Activated CD4-positive, alpha-beta T cell treated with anti-CD3 and anti-CD28 coated beads, Interleukin-2, amount 50 U/mL, for 24 hours (primary cell): ENCODE measurements around the gene FOXO3.
"Not testable (repeated sequence)": the region's sequence is repeated elsewhere in the genome, so short reads cannot be mapped to it uniquely, and the experiment has no call there.

Experiments used
- DNase-seq, 2 donors: peaks; one replicate each; pipeline ENCODE4 v3.0.0-alpha.2; 2020; ENCODE audit warnings: low read depth in 1 of 2, low spot score in 1 of 2

FOXO3 gene

DNA sequence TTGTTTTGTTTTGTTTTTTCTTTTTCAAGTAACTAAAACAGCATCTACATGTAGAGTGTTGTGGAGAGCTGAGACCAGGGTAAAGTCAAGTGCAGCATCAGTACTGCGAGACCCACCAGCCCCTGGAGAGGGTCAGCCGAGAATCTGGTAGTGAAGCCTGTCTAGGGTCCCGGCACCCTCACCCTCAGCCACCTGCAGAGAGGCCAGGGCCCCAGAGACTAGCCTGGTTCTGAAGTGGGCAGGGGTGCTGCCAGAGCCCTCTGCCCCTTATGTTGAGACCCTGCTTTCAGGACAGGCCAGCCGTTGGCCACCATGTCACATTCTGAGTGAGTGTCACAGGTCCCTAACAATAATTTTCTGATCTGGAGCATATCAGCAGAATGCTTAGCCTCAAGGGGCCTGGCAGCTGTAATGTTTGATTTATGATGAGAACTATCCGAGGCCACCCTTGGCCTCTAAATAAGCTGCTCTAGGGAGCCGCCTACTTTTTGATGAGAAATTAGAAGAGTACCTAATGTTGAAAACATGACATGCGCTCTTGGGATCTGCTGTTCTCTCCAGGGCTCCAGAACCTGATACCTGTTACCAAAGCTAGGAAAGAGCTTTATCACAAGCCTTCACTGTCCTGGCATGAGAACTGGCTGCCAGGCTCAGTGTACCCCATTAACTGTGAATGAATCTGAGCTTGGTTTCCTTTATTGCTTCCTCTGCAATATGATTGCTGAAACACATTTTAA lies 121.8 kb downstream of the FOXO3 start:
- not testable (repeated sequence) for DNase-seq

DNA sequence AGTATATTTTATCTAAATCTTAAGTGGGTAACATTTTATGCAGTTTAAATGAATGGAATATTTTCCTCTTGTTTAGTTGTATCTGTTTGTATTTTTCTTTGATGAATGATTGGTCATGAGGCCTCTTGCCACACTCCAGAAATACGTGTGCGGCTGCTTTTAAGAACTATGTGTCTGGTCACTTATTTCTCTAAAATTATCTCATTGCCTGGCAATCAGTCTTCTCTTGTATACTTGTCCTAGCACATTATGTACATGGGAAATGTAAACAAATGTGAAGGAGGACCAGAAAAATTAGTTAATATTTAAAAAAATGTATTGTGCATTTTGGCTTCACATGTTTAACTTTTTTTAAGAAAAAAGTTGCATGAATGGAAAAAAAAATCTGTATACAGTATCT lies 123.3 kb downstream of the FOXO3 start:
- DNase-seq = not testable (repeated sequence)

DNA sequence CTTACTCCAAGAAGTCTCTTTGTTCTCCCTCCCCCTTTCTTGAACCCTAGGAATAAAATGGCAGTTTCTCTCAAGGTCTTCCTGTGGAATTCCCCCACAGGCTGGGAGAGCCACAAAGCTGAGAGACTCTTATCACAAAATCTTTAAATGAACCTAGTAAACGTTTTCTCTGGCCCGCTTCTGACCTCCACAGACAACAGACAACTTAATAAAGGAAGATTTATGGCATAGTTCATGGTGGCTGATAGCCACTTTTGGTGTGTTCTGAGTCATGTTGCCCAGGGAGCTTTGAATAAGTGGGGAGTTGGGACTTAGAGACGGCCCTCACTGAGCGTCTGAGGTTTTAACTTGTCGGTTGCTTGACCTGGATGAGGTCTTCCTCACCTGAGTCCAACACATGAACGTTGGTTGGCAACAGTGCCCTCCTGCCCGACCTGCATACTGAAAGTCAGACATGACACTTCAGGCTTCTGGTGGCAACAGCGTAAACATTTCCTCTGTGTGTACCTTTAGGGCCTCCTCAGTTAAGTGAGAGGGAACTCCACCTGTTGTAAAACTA lies 124.1 kb downstream of the FOXO3 start:
- no peak for DNase-seq

DNA sequence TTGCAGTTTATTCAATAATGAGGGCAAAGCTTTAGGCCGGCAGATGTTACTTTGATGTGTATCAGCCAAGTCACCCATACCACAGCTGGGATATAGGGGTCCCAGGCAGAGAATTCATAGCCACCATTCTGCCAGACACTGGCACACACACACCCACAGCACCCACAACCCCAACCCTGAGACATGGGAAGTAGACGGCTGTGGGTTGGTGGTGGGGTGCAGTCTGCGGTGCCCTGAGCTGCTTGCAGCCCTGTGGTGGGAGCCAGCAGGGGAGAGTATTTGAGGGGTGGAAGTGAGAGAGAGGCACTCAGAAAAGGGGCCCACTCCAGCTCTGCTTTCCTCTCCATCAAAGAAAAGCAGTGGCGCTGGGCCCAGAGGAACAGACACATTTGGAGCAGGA lies 125.3 kb downstream of the FOXO3 start:
- DNase-seq = no peak

DNA sequence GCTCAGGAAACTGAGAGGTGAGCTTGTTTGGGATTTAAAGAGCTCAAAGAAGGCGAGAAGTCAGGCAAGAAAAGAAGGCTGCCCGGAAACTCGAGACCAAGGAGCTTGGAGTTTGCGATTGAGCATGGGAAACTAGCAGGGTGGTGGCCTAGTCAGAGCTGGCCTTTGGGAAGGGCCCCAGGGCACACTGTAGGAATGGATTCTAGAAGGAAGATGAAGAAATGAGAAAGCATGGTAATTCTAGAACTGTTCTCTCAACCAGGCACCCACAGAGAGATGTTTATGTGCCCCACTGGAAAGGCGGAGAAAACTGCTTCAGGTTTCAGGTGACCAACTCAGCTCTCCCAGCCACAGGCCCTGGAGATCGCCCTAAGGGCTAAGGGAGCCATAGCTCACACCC lies 126.2 kb downstream of the FOXO3 start:
- DNase-seq = no peak

DNA sequence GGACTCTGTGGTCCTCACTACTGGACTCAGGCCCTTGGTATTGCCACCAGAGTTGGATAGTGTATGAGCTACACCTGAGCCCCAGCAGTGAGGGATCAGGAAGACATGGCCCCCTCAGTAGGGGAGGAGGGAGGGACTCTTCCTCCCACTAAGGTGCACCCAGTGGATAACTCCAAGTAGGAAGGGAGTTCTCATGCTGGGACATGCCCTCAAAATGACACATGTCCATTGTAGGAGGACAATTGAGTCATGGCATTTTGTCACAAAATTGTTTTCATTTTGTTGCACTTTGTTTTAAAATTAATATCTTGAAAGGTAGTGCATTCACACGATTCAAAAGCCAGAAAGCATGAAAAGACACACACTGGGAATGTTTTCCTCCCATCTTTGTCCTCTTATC lies 127.2 kb downstream of the FOXO3 start:
- no peak for DNase-seq

DNA sequence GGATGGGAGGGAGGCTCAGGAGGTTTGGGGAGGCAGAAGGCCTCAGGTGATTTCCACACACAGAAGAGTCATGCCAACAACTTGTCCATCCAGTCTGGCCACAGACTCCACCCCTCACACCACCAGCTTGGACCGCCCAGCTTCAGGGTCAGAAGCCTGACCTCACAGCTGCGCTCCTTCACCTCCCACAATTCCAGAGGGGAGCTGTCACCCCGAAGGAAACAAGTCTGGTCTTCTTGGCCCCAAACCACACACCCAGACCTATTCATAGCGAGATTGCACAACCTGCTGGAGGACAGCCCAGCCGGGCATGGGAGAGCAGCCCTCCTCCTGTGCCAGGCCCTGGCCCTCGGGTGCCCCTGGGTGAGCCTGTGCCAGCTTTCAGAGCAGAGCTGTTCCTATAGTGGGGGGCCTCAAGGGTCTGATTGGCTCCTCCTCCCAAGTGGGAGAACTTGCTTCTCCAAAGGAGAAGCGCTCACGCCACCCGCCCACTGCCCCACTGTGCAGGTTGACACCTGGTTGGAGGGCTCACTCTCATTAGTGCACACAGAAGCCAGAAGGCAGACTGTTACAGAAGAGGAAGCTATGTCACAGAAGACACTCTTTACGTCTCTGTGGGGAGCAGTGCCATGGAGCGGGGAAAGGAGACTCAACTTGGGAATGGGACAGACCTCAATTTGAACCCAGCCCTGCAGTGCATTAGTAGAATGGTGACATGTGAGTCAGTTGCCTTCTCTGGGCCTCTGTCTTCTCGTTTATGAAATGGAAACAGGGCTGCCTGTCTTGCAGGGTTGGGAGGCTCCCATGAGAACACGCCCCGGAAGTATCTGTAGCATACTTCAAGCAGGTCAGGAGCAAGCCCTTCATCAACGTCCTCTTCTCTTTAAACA lies 128.8 kb downstream of the FOXO3 start:
- no peak for DNase-seq

DNA sequence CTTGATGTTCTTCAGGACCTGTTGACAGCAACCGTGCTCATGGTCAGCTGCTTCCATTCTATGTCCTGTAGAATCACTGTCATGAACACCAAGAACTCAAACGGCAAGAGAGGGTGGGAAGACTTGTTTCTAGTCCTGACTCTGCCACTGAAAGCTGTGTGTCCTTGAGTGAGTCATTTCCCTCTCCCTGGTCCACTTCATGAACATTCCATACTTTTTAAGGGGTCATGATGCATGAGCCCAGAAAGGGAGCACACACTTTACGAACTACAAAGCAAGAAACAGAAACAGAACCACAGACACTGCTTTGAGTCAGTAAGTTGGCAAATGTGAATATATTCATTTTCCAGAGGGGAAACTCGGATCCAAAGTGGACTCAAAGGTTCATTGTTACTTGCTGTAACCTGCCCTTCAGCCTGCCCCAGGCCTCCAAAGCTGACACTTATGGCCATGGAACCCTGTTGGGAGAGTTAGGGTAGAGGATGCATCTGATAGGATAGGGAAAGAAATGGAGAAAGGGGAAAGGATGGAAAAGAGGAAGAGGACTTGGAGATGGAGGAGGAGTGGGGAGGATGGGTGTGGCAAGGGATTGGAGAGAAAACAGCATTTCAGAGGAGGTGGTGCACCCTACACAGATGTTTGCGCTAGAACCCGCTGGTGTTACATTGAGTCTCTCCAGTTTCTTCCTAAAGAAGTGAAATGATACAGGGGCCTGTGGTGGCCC lies 129.8 kb downstream of the FOXO3 start:
- no peak for DNase-seq

DNA sequence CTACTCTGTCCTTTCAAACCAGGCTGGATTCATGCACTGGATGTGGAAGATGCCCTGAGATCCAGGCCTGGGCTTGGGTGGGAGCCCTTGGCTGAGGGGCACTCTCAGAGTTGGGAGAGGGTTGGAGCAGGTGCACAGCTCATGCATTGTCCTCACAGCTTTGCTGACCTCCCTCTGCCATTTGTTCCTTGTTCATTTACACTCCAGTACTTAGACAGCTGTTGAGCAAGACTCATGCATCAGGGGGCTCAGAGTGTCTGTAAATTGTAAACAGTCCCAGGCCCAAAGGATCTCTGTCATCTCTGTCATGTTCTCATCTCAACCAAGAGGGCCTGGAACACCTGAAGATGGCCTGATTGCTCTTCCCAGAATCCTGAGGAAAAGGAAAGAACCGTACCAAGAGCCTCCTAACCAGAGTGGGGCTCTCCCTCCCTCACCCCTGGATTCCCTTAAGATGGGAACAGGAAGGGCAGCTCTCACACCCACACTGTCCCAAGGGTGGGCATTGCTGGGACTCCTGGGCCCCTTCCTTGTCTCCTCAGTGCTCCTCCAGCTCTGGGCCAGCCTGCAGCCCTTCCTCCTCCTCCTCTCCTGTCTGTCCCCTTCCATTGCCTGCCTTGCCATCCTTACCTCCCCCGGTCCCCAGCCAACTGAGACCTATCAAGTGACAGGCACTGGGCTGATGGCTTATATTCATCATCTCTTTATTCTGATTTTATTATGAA lies 132.9 kb downstream of the FOXO3 start:
- no peak for DNase-seq

DNA sequence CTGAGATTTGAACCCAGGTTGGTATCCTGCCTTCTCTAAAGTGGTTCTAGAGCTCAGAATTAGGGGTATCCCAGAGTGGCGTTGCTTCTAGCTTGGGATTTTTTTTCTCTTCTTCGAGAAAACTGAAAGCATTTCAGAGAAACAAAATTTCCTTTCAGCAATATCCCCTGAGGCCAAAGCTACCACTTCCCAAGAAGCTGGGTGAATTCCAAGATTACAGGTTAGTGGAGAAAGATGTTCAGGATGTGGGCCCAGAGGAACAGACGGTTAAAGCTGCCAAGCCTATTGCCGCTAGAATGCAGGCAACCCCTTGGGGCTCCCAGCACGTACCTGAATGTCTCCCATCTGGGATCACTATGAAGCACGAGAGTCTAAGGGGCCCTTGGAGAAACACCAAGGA lies 134.1 kb downstream of the FOXO3 start:
- DNase-seq = no peak

DNA sequence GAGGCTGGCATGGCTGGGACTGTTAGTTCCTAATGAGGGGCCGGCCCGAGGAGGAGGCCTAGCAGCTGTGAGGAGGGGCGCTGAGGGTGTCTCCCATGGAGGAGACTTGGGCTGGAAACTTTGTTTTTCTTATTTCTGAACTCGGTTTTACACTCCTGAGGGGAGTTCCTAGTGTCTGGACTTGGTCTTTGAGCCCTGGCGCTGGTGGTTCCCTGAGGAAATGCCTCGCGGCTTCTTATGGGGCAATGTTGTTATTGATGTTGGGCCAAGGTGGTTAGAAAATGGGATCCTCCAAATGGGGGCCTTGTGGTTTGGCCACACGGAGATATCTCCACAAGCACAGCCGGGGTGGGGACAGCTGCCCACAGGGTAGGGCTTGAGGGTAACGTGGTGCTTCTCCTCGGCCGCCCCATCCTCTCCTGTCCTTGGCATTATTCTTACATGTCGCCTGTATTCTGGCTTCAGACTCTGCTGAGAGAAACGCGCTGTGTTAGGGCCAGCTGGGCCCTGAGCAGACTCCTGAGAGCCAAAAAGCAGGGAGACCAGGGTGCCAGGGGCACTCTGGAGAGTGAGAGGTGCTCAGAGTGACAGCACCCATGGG lies 136.9 kb downstream of the FOXO3 start:
- DNase-seq = no peak

DNA sequence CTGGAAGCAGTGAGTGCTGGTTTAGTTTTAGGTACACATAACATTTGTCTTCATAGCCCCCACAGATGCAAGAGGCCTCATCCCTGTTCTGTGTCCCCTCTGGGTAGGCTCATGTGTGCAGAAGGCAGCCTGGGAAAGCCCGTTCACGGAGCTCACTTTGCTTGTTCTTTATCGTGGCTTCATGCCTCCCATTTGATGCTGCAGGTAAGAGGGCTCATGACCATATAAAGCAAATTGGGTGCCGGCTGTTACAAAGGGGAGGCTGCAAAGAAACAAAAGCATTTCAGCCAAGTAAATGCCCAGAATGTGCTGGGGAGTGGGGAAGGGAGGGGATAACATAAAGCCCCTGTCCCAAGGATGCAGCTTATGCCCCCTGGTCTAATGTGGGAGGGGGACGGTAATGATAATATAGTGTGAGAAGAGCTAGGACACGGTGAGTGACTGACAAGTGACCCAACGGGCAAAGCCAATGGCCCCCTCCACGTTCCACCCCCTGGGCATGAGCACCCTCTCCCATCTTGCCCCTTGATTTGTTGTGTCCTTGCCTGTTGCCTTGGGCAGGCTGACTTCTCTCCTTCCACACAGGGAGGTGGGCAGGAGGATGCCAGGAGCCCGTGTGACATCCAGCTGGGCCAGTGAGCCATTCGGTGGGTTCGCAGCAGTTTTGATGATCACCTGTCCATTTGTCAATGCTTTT lies 138.0 kb downstream of the FOXO3 start:
- DNase-seq = no peak

DNA sequence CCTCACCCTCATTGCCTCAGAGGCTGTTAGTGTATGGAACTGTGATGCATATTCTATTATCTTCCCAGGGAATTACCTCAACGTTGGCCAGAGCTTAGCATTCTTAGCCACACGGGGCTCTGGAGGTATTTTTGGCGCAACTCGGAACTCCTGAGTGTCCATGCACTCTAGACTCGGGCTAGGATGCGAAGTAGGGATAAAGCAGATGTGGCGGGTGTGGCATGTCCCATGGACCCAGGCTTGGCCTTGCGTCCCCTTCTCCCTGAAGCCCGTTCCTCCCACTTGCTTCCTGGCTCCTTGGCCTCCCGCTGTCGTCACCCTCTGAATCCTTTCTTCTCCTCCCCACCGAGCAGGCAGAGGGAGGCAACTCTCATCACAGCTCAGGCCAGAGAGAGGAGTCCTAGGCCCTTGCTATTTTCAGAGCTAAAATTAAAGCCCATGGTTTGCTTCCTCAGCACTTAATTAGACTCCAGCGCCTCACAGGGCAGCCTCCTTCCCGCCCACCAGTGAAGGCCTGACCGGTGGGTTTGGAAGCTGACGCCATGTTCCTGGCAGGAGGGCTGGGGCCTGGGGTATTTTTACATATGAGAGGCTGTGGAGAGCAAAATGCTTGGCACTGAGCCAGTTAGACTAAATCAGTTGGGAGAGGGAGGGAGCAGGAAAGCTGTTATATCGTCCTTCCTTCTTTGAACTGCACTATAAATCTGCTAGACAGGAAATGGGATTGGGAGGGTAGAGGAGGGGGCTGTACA lies 138.7 kb downstream of the FOXO3 start:
- no peak for DNase-seq

DNA sequence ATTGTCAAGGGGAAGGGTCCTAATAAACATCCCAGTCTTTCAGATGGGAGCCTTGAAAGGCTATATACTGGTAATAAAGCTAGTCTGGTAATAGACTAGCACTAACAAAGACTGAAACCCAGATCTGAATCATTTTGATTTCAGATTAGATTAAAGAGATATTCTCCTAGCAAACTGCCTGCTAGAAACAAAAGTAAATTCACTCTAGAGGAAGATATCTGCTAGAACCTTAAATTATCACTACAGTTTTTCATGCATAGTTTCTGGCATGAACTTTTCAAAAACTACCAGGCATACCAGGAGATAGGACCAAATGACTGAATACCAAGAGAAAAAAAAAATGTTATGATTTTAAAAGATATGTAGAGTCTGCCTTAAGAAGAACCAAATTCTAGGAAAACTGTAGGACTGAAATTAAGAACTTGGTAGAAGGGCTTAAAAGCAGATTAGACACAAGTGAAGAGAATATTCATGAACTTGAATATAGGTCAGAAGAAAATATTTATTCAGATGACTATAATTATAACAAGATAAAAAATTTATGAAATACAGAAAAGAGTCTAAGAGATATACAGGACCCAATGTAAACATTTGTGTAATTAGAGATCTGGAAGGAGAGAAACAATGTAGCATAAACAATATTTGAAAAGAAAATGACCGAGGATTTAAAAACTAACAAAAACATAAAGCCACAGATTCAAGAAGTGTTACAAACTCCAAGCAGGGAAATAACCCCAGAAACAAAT lies 141.6 kb downstream of the FOXO3 start:
- DNase-seq = no peak

DNA sequence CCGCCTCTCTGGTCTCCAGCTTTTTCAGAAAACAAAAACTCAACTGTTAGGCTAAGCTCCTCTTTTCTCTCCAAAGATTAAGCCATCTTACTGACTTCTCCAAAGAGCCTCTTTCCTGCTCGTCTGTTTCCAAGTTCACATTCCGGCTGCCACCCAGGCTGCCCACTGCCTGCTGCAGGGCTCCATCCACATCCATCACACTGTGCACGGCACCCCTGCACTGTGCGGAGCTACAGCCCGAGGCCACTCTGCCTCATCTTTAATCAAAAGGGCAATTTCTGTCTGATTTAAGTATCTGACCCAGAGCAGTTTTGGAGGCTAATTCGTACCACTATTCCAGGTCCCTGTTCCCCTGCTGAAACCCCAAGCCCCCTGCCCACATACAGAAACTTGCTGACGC lies 145.9 kb downstream of the FOXO3 start:
- DNase-seq = no peak

DNA sequence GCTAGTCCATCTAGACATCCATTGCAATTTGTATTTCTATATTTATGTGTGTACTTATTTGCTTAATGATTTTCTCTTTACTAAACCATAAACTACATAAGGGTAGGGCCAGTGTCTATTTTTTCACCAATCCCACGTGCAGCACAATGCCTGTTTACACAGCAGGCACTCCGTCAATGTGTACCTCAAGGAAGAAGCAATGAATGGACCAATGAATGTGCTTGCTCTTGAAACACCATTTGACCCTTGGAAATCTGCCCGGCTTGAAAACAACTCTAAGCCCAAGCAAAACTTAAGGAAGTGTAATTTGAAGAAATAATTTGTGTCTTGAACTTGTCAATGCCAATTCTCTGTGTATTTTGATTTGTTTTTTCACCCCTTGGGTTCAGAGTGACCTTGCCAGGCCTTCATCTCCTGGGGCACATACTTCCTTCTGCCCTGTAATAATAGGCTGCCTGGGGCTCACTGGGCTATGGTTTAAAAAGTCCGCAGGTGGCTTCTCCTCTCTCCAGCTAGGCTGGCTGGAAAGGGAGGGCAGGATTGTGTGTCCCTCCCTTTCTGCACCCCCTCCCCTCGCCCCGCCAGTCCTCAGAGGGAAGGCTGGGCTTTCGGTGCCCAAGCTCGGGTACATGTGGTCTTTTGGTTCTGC lies 146.7 kb downstream of the FOXO3 start:
- DNase-seq = no peak

DNA sequence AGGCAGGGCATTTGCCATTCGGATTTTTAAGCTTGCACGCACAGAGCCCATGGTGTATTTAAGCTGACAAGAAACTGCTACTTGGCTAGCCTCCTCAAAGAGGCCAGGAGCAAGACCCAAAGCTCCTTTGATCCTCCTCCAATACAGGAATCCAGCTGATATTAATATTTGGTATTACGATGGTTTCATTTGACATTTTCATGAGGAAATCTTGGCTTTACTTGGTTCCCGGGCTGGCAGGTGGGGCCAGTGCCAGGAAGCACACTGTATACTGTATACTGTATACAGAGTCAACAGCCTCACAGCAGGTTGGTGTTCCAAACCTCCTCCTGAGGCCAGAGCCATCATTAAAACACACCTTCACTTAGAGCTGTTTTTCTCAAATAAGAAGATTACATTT lies 149.3 kb downstream of the FOXO3 start:
- DNase-seq = no peak

DNA sequence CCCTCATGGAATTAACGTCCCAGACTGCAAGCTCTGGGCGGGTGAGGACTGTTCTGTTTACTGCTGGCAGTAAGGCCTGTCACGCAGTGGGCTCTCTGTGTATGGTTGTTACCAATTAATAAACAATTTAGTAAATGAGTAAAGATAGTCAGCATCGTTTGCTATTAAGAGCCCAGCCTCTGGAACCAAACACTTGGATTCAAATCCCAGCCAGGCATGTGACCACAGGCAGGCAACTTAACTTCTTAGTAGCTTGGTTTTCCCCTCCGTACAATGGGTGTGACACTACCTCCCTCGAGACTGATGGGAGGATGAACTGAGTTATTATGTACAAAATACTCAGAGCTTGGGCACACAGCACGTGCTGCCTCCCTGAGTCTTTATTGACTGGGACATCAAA lies 149.8 kb downstream of the FOXO3 start:
- DNase-seq = no peak
